Stimulated activated CD4-positive, alpha-beta T cell treated with anti-CD3 and anti-CD28 coated beads, TNF-alpha, amount 100 ng/mL, for 48 hours (primary cell): ENCODE measurements around the gene PKMYT1.

Source experiments
- DNase-seq, 3 donors: peaks; one replicate each; pipeline ENCODE4 v3.0.0-alpha.2; 2020; ENCODE audit warnings: low read depth in 3 of 3

Gene PKMYT1

DNA sequence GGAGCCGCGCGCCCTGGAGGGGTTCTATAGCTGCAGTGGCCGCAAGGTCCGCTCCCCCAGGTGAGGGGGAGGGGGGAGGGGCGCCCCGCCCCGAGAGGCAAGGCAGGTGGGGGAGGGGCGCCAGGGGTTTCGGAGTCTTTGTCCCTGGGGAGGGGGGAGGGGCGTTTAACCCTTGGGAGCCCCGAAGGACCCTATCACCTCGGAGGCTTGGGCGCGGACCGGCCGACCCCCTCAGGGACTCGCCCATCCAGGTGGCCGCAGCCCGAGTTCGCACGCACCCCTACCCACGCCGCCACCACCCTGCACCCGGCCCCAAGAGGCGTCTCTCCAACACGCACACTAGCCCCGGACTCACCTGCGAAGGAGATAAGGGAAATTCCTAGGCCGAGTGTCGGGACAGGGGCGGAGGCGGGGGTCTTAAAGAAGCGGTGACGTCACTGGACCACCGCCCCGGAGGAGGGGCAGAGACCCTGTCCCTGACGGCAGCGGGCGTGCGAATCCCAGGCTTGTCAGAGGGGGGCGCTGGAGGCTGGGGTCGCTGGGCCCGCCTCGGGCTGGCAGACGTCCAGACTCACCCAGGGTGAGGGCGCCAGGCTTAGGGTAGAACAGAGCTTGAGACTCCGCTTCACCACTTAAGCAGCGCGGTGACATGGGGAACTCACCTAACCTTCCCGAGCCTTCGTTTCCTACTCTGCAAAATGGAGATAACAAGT is 37.7 kb upstream of the PKMYT1 start, which contains the start of gene CLDN6:
TSS of gene CLDN6 (minus strand) at position 390 of the 713 bp plus-strand sequence. CDS start 2,162 bp downstream, outside the sequence.
- peak in 1 of 3 donors; percentile 21 for DNase-seq

DNA sequence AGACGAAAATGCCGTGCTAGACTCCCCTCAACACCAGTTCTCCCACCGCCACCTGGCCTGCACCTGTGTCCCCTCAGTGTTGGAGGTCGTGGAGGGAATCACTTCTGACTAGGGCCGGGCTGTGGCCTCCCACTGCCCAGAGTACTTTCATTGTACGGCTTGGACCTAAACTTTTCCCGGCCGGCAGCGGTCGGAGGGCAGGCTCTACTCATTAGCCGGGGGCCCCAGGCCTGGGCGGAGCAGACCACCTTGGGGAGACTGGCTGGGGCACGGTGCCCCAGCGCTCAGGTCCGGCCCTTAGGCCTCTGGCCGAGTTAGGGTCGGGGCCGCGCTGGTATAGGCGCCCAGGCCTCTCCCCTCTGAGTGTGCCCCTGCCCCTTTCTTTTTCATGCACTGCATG is 37.1 kb upstream of the PKMYT1 start:
- no peak for DNase-seq

- no peak for DNase-seq
Observed at GRCh38 chr16:3015865-3016521, 35.7 kb upstream of the PKMYT1 start.

GRCh38 chr16:3014971-3015370 is 34.7 kb upstream of the PKMYT1 start:
- DNase-seq: no peak

- DNase-seq: no peak
Observed at GRCh38 chr16:3013998-3014690, 33.9 kb upstream of the PKMYT1 start.

GRCh38 chr16:3013491-3013951 is 33.3 kb upstream of the PKMYT1 start:
- no peak for DNase-seq

DNA sequence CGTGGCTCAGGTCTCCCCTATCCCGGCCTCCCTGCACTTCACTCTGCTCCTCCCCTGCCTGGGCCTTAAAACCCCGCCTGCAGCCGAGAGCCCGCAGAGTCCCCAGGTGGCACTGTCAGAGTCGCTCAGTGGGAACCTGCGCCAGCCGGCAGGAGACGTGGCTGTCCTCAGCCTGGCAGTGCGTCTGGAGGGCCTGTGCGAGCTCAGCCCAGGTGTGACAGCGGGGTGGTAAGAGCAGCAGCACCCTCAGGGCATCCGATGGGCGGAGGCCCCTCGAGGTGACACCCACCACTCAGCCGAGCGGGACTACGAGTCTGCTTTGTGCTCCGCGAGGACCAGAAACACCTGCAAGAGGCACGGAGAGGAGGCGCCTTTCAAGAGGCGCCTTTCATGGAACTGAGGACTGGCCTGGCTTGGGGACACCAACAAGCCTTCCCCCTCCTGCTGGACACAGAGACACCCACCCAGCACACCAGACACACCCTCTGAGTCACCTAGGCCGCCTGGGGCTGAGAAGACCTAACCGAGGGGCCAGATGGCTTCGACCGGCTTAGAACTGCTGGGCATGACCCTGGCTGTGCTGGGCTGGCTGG is 32.7 kb upstream of the PKMYT1 start, which contains the start of gene CLDN9:
TSS of gene CLDN9 (plus strand) at position 96 of the 593 bp plus-strand sequence. CDS start at position 536, 440 bp downstream.
- DNase-seq: no peak

GRCh38 chr16:3012246-3012645 is 32.0 kb upstream of the PKMYT1 start:
- DNase-seq: no peak

DNA sequence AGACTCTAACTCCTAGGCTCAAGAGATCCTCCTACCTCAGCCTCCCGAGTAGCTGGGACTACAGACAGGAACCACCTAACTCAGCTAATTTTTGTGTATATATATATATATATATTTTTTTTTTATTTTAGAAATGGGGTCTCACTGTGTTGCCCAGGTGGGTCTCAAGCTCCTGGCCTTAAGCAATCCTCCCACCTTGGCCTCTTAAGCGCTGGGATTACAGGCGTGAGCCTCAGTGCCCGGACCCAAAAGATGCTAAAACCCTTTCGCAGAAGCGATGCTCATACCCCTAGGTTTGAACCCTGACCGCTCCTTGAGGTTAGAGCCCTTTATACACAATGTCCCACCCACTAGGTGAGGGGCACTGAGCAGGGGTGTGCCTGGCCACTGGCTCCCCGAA is 30.3 kb upstream of the PKMYT1 start:
- no peak for DNase-seq

DNA sequence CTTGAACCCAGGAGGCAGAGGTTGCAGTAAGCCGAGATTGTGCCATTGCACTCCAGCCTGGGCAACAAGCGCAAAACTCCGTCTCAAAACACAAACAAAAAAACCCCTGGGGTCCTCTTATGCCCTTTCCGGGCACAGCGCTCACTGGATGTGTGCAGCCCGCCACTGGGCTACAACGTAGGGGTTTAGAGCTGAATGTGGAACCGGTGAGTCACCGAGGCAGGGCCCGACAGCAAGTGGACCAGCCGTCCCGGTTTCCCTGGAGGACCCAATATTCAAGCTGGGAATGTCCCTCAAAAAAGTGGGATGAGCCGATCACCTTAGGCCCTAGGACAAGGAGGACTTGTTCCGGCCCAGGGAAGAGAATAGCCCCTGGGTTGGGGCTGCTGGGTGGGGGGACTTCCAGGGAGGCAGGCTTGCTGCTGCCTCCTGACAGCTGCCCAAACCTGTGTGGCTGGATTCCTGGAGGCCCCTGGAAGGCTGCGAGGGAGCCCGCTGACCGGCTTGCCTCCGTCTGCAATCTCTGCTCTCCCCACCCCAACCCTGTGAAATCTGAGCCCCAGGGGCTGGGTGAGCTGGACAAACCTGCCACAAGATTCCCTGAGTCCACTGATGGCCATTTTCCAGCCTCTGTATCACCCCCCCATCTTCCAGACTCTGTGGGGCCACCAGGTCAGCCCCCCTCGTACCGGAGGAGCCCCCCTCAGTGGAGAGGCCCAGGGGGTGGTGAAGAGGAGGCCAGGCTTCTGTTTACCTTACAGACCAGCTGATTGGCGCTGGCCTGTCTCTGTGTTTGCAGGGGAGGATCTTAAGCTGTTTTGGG is 29.5 kb upstream of the PKMYT1 start:
- DNase-seq: no peak

DNA sequence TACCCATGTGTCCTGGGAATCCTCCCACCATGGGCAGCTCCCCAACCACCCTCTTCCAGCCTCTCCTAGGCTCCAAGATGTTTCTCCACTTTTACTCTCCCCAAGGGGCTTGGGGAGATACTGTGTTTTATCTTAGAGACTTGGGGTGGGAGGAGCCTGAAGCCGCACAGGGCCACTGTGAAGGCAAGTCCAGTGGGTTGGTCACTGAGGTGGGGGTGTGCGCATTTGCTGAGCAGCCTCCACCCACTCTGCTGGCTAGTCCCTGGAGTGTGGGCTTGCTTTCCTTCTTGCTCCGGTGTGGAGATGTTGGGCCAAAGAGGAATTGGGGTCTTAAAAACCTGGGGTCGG is 28.4 kb upstream of the PKMYT1 start:
- no peak for DNase-seq

GRCh38 chr16:3007957-3008689 is 27.9 kb upstream of the PKMYT1 start:
- no peak for DNase-seq

DNA sequence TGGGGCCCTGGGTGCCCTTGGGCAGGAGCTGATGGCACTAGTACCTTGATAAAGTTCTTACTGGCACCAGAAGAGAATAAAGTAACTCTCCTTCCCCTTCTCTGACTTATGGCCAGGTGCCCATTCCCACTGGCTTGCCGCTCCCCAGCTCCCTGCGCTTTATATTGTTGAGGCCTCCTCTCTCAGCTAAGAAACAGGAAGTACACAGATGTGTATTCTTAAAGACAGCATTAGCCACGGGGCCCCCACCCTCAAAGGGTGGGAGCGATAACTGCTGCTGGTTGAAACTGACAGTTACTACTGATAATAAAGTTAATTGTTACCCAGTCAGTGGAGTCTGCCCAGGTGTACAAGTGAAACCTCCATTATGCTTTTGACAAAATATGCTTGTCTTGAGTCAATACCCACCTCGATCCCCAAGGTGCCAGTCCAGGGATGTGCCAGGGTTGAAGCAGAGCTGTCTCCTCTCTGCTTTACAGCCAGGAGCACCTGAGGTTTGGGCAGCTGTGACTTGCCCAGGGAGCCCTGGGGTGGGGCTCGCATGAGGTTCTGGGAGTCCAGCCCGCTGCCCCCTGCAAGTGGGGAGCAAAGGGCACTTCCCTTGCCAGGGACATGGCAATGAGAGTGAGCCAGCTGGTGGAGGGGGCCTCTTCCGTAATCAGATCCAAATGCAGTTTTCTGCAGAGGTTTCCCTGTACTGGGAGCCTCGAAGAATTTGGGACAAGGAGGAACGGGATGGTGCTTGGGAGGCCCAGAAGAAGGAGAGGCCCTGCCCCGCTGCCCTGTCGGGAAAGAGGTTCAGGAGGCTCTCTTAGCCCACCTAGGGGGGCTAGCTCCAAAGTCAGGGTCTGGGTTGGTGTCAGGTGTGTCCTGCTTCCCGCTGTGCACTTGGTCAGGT is 27.1 kb upstream of the PKMYT1 start:
- DNase-seq: no peak

- no peak for DNase-seq
Observed at GRCh38 chr16:3004781-3005284, 24.6 kb upstream of the PKMYT1 start.

GRCh38 chr16:3004319-3004718 is 24.1 kb upstream of the PKMYT1 start:
- DNase-seq: no peak

DNA sequence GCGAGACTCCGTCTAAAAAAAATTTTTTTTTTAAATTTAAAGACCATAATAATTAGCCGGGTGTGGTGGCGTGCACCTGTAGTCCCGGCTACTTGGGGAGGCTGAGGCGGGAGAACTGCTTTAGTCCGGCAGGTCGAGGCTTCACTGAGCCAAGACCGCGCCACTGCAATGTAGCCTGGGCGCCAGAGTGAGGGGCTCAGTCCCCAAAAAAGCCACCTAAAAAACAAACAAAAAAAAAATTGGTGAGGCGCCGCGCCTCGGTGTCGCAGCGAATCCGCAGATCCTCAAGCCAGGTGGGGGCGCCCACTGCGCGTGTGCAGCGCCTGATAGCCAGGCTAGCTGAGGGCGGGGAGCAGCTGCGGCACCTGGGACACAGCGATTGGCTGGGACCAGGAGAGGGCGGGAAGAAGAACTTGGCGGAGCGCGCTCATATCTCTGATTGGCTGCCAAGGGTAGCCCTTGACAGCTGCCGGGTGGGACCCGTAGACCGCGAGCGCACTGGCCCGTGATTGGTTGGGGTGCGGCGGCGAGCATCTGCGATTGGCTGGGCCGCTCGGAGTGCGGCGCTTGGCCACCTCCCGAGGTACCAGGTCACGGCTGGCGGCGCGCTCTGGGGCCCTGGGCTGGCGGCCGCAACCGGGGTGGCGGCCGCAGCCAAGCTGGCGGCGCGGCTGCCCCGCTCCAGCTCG is 23.5 kb upstream of the PKMYT1 start:
- DNase-seq: peak; percentile 93 to 98 (median 94)

GRCh38 chr16:3001316-3001715 is 21.1 kb upstream of the PKMYT1 start:
- no peak for DNase-seq

DNA sequence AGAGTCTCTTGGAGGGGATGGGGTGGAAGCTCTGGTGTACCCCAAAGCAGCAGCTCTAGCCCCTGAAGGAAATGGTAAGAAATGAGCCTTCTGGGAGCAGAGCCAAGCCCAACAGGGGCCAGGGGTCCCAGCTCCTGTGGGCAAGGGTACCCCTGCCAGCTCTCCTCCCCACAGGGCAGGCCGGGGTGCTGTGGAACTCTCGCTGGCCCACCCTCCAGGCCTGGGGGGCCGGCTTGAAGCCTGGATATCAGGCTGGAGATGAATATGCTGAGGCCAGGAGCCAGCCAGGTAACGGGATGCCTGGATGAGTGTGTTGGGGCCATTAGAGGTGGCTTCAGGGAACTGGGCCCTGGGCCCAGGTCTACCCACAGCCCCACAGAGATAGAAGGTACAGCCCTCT is 20.3 kb upstream of the PKMYT1 start:
- DNase-seq: no peak

DNA sequence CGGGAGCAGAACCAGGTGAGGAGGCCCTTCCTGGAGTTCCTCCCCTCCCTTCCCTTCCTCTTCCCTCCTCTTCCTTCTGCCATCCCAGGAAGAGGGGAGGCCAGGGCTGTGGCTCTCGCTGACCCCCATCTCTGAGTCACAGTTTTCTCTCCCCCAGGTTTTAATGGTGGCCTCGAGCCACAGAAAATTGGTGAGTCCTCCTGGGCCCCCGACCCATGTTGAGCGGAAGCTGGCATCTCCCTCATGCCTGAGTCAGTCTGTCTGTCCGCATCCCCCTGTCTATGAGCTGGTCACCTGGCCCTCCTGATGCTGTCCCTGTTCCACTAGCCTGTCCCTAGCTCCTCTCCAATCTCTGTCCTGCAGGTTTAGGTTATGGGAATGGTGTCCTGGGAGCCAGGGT is 19.7 kb upstream of the PKMYT1 start:
- no peak for DNase-seq
